MM.1S (cell line): ENCODE measurements around the gene PLA2G4E.

Experiments used
- DNase-seq: peaks from one replicate; pipeline ENCODE4 v3.0.0-alpha.2; 2015
- H2AFZ ChIP-seq: fragments of 300-600 bp; sonication (generic); 2 replicates; pipeline ENCODE4 v1.6.0; 2016; ENCODE audit warnings: antibody characterized with exemption, low read length
- H3F3A ChIP-seq: fragments of 300-600 bp; sonication (generic); 2 replicates; pipeline ENCODE4 v1.6.1; 2016; ENCODE audit warnings: mild to moderate bottlenecking, antibody characterized with exemption, low read length, moderate library complexity, mixed read lengths; ENCODE audit not compliant: insufficient read depth
- H3K27ac ChIP-seq: fragments of 300-600 bp; sonication (generic); 2 replicates; pipeline ENCODE4 v1.5.1; 2016; ENCODE audit warnings: mild to moderate bottlenecking, low read length
- H3K27me3 ChIP-seq: fragments of 300-600 bp; sonication (generic); replicated peaks from 2 replicates; pipeline ENCODE4 v1.6.0; 2016; ENCODE audit warnings: low read length; ENCODE audit not compliant: insufficient read depth
- H3K36me3 ChIP-seq: fragments of 300-600 bp; sonication (generic); replicated peaks from 2 replicates; pipeline ENCODE4 v1.6.1; 2016; ENCODE audit warnings: mild to moderate bottlenecking, low read length, mixed read lengths; ENCODE audit not compliant: insufficient read depth
- H3K4me1 ChIP-seq: fragments of 300-600 bp; sonication (generic); 2 replicates; pipeline ENCODE4 v1.6.1; 2016; ENCODE audit warnings: low read length, mixed read lengths
- H3K4me2 ChIP-seq: fragments of 300-600 bp; sonication (generic); 2 replicates; pipeline ENCODE4 v1.6.0; 2016; ENCODE audit warnings: low read depth, low read length
- H3K4me3 ChIP-seq: fragments of 300-600 bp; sonication (generic); 2 replicates; pipeline ENCODE4 v1.5.1; 2016; ENCODE audit warnings: low read length, mixed read lengths
- H3K79me2 ChIP-seq: fragments of 300-600 bp; sonication (generic); 2 replicates; pipeline ENCODE4 v1.6.1; 2016; ENCODE audit warnings: mixed run types, low read length, mixed read lengths
- H3K9ac ChIP-seq: fragments of 300-600 bp; sonication (generic); 2 replicates; pipeline ENCODE4 v1.6.1; 2016; ENCODE audit warnings: low read length, mixed read lengths
- H3K9me2 ChIP-seq: fragments of 300-600 bp; sonication (generic); replicated peaks from 2 replicates; pipeline ENCODE4 v1.6.1; 2016; ENCODE audit warnings: mild to moderate bottlenecking, low read length, mixed read lengths; ENCODE audit not compliant: insufficient read depth
- H3K9me3 ChIP-seq: fragments of 300-600 bp; sonication (generic); replicated peaks from 2 replicates; pipeline ENCODE4 v1.6.1; 2016; ENCODE audit warnings: mild to moderate bottlenecking, low read length, mixed read lengths; ENCODE audit not compliant: insufficient read depth
- H4K20me1 ChIP-seq: fragments of 300-600 bp; sonication (generic); 2 replicates; pipeline ENCODE4 v1.6.1; 2016; ENCODE audit warnings: mild to moderate bottlenecking, low read length, moderate library complexity, mixed read lengths; ENCODE audit not compliant: insufficient read depth
- CTCF ChIP-seq: fragments of 300-600 bp; sonication (generic); IDR thresholded peaks from 2 replicates; pipeline ENCODE4 v1.5.1; 2016; ENCODE audit warnings: antibody characterized with exemption, low read length, mixed read lengths
- EZH2 ChIP-seq: fragments of 300-600 bp; sonication (generic); optimal IDR thresholded peaks from 2 replicates; pipeline ENCODE3; 2017; ENCODE audit warnings: low read depth, mild to moderate bottlenecking, antibody characterized with exemption, low read length, mixed read lengths
- EZH2phosphoT487 ChIP-seq: fragments of 300-600 bp; sonication (generic); IDR thresholded peaks from 2 replicates; pipeline ENCODE4 v1.6.1; 2018; ENCODE audit warnings: antibody characterized with exemption, low read length

Gene PLA2G4E

GRCh38 chr15:41955100-41955499 lies 65.7 kb downstream of the PLA2G4E start:
- Histone ChIP-seq H3K27ac (no peak overlapping the region), H3K4me3 (no peak overlapping the region), H3K4me2 (no peak overlapping the region), H3K79me2 (peaks cover 44% of the 10 kb centered on the region), H4K20me1 (no peaks in the 10 kb centered on the region), H3K9me3 (no peaks in the 10 kb centered on the region), H3K36me3 (no peaks in the 10 kb centered on the region), H3K9ac (no peak overlapping the region), H3K27me3 (no peaks in the 10 kb centered on the region), H3K9me2 (no peaks in the 10 kb centered on the region), H2AFZ (no peak overlapping the region), H3F3A (no peaks in the 10 kb centered on the region), H3K4me1 (no peaks in the 10 kb centered on the region)
- DNase-seq: no peak
- no peak for TF ChIP-seq CTCF
- TF ChIP-seq EZH2phosphoT487: no peak
- no peak for TF ChIP-seq EZH2

- Histone ChIP-seq H3K9me3 (no peaks in the 10 kb centered on the region), H3K4me1 (no peaks in the 10 kb centered on the region), H2AFZ (no peak overlapping the region), H3K9me2 (no peaks in the 10 kb centered on the region), H3K4me2 (no peak overlapping the region), H3F3A (no peaks in the 10 kb centered on the region), H3K9ac (no peak overlapping the region), H3K4me3 (no peak overlapping the region), H3K36me3 (no peaks in the 10 kb centered on the region), H3K27me3 (no peaks in the 10 kb centered on the region), H3K79me2 (peaks cover 41% of the 10 kb centered on the region), H4K20me1 (no peaks in the 10 kb centered on the region), H3K27ac (no peak overlapping the region)
- TF ChIP-seq CTCF: no peak
- TF ChIP-seq EZH2: no peak
- TF ChIP-seq EZH2phosphoT487: no peak
- no peak for DNase-seq
Observed at GRCh38 chr15:41954036-41954435, 66.8 kb downstream of the PLA2G4E start.

GRCh38 chr15:41952013-41952563 lies 68.8 kb downstream of the PLA2G4E start:
- TF ChIP-seq EZH2phosphoT487: no peak
- no peak for TF ChIP-seq EZH2
- TF ChIP-seq CTCF: no peak
- Histone ChIP-seq H3K4me1 (no peaks in the 10 kb centered on the region), H3K27me3 (no peaks in the 10 kb centered on the region), H3K4me2 (no peak overlapping the region), H3K4me3 (no peak overlapping the region), H2AFZ (no peak overlapping the region), H3K9ac (no peak overlapping the region), H4K20me1 (no peaks in the 10 kb centered on the region), H3K36me3 (no peaks in the 10 kb centered on the region), H3K9me2 (no peaks in the 10 kb centered on the region), H3K79me2 (peaks cover 26% of the 10 kb centered on the region), H3K27ac (no peak overlapping the region), H3K9me3 (no peaks in the 10 kb centered on the region), H3F3A (no peaks in the 10 kb centered on the region)
- no peak for DNase-seq
